ENCODE measurements around the gene C8G. TPM values are rescaled to one million over a fixed set of nuclear protein-coding genes. Genes with fewer than 3 reads are reported as not detected.
A peak's percentile ranks its signal among the peaks of the same experiment; 100 is the strongest.

C8G gene
- total RNA-seq, 1 donor from 2014 or later, result 1.3 TPM

GRCh38 chr9:136916330-136917184, 28.5 kb upstream of the C8G start:
- ATAC-seq (no peak), DNase-seq (ENCODE audit: missing footprints) (no peak)
- intact Hi-C loops (cut with DNase I), result no loop called here

DNA sequence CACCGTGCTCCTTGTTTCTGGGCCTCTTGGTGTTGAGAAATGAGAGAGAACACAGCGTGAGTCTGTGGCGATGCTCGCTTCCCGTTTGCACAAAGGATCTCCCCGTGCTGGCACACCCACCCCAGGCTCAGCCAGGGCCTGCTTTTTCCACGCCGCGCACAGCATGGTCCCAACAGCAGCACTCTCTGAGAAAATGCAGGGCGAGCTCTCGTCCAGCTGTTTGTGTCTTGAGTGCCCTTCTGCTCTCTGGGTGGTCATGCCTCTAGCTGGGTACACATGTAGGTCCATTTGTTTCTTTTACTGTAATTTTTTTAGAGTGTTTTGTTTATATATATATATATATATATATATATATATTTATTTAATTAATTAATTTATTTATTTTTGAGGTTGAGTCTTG, 27.1 kb upstream of the C8G start:
- intact Hi-C loops (cut with DNase I), result no loop called here
- ATAC-seq (no peak), DNase-seq (ENCODE audit: missing footprints) (no peak)

- ATAC-seq (no peak), DNase-seq (ENCODE audit: missing footprints) (no peak)
- intact Hi-C loops (cut with DNase I), result no loop called here
Measured at GRCh38 chr9:136920069-136920468, 25.0 kb upstream of the C8G start.

- DNase-seq (ENCODE audit: missing footprints), result no peak
- intact Hi-C loops (cut with DNase I), result no loop called here
- no peak for ATAC-seq
Measured at GRCh38 chr9:136920734-136921231, 24.3 kb upstream of the C8G start.

DNA sequence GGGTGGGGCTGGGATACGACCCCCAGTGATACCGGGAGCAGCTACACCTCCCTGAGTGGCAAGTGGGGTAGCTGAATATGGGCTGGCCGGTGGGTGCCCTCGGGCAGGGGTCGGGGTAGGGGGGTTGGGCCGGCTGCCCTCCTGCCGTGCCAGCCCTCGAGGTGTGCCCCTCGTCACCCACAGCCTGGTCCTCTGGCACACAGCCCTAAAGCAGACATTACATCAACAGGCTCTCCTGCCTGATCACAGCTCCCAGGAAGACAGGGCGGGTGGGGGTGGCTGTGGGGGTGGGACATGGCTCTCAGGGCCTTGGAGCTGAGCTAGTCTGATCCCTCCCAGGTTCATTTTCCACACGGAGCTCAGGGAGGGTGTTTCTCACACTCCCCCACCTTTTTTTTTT, 23.7 kb upstream of the C8G start:
- ATAC-seq (no peak), DNase-seq (ENCODE audit: missing footprints) (no peak)
- intact Hi-C loops (cut with DNase I), result no loop called here

DNA sequence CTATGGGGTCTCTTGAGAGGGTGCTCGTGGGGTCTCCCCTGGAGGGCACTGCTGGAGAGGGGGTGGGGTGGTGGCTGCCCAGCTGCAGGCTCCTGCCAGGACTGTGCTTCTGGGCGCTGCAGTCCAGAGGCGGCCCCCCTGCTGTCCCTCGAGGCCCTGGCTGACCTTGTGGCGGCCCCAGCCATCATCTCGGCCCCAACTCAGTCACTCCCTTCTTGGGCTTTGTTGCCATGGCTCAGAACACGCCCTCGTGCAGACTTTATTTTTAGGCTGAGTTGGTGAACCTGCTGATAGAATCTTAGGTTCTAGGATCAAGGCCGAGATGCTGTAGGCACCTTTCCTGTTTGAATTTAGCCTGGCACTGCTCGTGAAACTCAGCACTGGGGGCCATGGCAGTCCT, 23.3 kb upstream of the C8G start:
- ATAC-seq (peak; percentile 77), DNase-seq (ENCODE audit: missing footprints) (no peak)

DNA sequence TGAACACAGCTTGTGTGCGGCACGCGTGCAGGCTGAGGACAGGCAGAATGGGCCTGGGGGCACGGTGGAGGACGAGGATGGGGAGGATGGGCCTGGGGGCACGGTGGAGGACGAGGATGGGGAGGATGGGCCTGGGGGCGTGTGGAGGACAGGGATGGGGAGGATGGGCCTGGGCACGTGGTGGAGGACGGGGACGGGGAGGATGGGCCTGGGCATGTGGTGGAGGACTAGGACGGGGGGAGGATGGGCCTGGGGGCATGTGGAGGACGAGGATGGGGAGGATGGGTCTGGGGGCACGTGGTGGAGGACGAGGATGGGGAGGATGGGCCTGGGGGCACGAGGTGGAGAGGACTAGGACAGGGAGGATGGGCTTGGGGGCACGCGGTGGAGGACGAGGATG, 22.5 kb upstream of the C8G start:
- no peak for ATAC-seq
- intact Hi-C loops (cut with DNase I), result no loop called here

More for the DNA sequence above, 23.3 kb upstream of the C8G start:
- intact Hi-C loops (cut with DNase I), result no loop called here

DNA sequence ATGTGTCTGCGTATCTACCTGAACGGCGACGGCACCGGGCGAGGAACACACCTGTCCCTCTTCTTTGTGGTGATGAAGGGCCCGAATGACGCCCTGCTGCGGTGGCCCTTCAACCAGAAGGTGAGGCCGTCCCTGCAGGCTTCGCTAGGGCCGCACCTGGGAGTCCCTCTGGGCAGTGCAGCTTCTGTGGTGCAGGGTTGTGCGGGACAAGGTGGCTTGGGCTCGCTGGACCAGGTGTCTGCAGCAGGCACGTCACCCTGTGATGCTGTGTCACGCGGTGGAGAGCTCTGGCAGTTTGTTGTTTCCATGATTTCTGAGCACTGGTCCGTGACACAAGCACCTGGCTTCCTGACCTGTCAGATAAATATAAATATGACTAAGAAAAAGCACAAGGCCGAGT, 21.2 kb upstream of the C8G start:
- intact Hi-C loops (cut with DNase I), result no loop called here
- ATAC-seq, result no peak
- no peak for DNase-seq (ENCODE audit: missing footprints)

More for the DNA sequence above, 22.5 kb upstream of the C8G start:
- DNase-seq (ENCODE audit: missing footprints), result no peak

- no peak for ATAC-seq
- intact Hi-C loops (cut with DNase I), result no loop called here
- no peak for DNase-seq (ENCODE audit: missing footprints)
Measured at GRCh38 chr9:136925414-136926153, 19.5 kb upstream of the C8G start.

DNA sequence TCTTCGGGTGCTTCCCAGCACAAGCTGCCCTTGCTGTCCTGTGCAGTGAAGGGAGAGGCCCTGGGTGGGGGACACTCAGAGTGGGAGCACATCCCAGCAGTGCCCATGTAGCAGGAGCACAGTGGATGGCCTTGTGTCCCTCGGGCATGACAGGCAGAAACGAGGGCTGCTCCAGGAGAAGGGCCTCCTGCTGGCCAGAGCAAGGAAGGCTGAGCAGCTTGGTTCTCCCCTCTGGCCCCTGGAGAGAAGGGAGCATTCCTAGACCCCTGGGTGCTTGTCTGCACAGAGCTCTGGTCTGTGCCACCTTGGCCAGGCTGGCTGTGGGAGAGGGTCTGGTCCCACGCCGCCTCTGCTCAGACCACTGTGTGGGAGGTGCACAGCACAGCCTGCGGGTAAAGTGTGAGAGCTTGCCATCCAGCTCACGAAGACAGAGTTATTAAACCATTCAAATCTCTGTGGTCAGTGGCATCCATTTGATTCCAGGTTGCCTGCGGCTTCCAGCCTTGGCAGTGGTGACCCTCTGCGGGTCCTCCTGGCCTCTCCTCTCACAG, 18.8 kb upstream of the C8G start:
- ATAC-seq (no peak), DNase-seq (ENCODE audit: missing footprints) (no peak)
- intact Hi-C loops (cut with DNase I), result no loop called here

- intact Hi-C loops (cut with DNase I), result no loop called here
- DNase-seq (ENCODE audit: missing footprints), result no peak
- no peak for ATAC-seq
Measured at GRCh38 chr9:136926749-136927148, 18.3 kb upstream of the C8G start.

GRCh38 chr9:136927343-136928271, 17.4 kb upstream of the C8G start:
- DNase-seq (ENCODE audit: missing footprints), result no peak
- no peak for ATAC-seq
- intact Hi-C loops (cut with DNase I), result no loop called here

DNA sequence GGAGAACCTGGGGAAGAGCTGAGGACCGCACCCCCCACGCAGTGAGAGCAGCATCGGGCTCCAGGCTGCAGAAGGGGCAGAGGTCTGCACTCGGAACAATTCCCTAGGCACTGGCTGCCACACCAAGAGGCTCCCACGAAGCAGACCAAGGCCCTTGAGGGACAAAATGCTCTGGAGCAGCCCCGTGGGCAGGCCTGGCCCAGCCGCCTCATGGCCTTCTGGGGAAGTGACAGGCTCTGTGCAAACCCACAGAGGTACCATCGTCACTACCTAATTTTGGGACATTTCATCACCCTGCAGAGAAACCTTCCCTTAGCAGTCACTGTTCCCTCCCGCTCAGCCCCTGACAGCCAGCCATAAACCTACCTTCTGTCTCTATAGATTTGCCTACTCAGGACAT, 16.5 kb upstream of the C8G start:
- intact Hi-C loops (cut with DNase I), result no loop called here
- ATAC-seq (peak; percentile 78), DNase-seq (ENCODE audit: missing footprints) (no peak)

GRCh38 chr9:136930014-136930413, 15.0 kb upstream of the C8G start:
- intact Hi-C loops (cut with DNase I), result no loop called here
- no peak for DNase-seq (ENCODE audit: missing footprints)
- peak; percentile 50 for ATAC-seq

DNA sequence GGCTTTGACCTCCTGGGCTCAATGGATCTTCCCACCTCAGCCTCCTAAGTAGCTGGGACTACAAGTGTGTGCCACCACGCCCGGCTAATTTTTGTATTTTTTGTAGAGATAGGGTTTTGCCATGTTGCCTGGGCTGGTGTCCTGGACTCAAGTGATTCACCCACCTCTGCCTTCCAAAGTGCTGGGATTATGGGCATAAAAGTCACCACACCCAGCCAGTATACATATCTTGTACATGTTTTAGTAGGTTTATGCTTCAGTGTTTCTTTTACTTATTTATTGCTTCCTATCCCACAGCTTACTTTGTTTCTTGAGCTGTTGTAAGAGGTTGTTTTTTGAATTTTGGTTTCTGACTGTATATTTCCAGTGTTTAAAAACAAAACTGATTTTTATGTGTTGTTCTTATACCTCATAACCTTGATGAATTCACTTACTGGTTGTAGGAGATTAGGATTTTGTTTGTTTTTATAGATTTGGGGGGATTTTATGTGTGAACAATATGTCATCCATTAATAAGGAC, 13.4 kb upstream of the C8G start:
- intact Hi-C loops (cut with DNase I), result no loop called here
- DNase-seq (ENCODE audit: missing footprints) (no peak), ATAC-seq (no peak)

DNA sequence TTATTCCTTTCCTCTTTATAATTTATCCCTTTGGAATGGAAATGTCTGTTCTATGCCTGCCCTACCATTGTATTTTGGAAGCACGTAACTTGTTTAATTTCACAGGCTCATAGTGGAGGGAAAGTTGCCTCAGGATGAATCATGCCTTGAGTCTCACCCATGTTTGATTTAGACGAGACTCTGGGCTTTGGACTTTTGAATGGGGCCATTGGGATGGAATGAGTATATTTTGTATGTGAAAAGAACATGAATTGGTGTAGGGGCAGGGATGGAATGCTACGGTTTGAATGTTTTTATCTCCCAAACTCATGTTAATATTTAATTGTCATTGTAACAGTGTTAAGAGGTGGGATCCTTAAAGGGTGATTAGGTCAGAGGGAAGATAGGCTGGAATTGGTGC, 10.8 kb upstream of the C8G start:
- intact Hi-C loops (cut with DNase I), result no loop called here
- ATAC-seq (no peak), DNase-seq (ENCODE audit: missing footprints) (no peak)

- intact Hi-C loops (cut with DNase I), result no loop called here
- ATAC-seq (no peak), DNase-seq (ENCODE audit: missing footprints) (no peak)
Measured at GRCh38 chr9:136935651-136936050, 9.4 kb upstream of the C8G start.

- DNase-seq (ENCODE audit: missing footprints), result no peak
- ATAC-seq, result no peak
- intact Hi-C loops (cut with DNase I), result no loop called here
Measured at GRCh38 chr9:136936645-136937170, 8.3 kb upstream of the C8G start.
